DND-41 (cell line): ENCODE data around the gene PBRM1.

ENCODE experiments used
- ATAC-seq: fragments of 200-7000 bp; cut with Tn5 transposase; 3 replicates; pipeline ENCODE4 v1.9.1; 2021; ENCODE audit warnings: low read depth; ENCODE audit not compliant: insufficient read depth
- DNase-seq: peaks from one replicate; pipeline ENCODE4 v3.0.0-alpha.2; 2020
- H2AFZ ChIP-seq: 2 replicates; pipeline ENCODE4 v1.6.0; 2012; ENCODE audit warnings: low read depth, low read length
- H3K27ac ChIP-seq: 2 replicates; pipeline ENCODE4 v1.5.1; 2012; ENCODE audit warnings: low read length, inconsistent platforms
- H3K27me3 ChIP-seq: fragments of 200-600 bp; sonication (generic); 2 replicates; pipeline ENCODE4 v1.6.0; 2012; ENCODE audit warnings: low read length, mild to moderate bottlenecking, inconsistent platforms; ENCODE audit not compliant: insufficient read depth, poor library complexity
- H3K36me3 ChIP-seq: 2 replicates; pipeline ENCODE4 v1.5.1; 2012; ENCODE audit warnings: low read length, inconsistent platforms; ENCODE audit not compliant: insufficient read depth
- H3K4me1 ChIP-seq: 2 replicates; pipeline ENCODE4 v1.5.1; 2012; ENCODE audit warnings: mild to moderate bottlenecking, low read length; ENCODE audit not compliant: insufficient read depth
- H3K4me2 ChIP-seq: 2 replicates; pipeline ENCODE4 v1.6.0; 2012; ENCODE audit warnings: mild to moderate bottlenecking, moderate library complexity, low read length, inconsistent platforms; ENCODE audit not compliant: insufficient read depth
- H3K4me3 ChIP-seq, 2 experiments: fragments of 200-600 bp in 1 of 2; shearing (Covaris generic) in 1 of 2; 2 replicates each; pipeline ENCODE4 v1.5.1; 2012 to 2016; ENCODE audit warnings: inconsistent platforms in 2 of 2, low read length in 2 of 2, mild to moderate bottlenecking in 2 of 2, low read depth in 1 of 2, moderate library complexity in 1 of 2
- H3K79me2 ChIP-seq: 2 replicates; pipeline ENCODE4 v1.6.0; 2012; ENCODE audit warnings: low read length, inconsistent platforms; ENCODE audit not compliant: insufficient read depth
- H3K9ac ChIP-seq: 2 replicates; pipeline ENCODE4 v1.6.0; 2012; ENCODE audit warnings: low read depth, mild to moderate bottlenecking, inconsistent platforms, low read length, moderate library complexity
- H3K9me3 ChIP-seq: 2 replicates; pipeline ENCODE4 v1.5.1; 2012; ENCODE audit warnings: low read length, moderate library complexity, mild to moderate bottlenecking, inconsistent platforms; ENCODE audit not compliant: insufficient read depth, severe bottlenecking
- H4K20me1 ChIP-seq: 2 replicates; pipeline ENCODE4 v1.6.0; 2012; ENCODE audit warnings: low read length; ENCODE audit not compliant: insufficient read depth
- EZH2 ChIP-seq: IDR thresholded peaks from 3 replicates; pipeline ENCODE4 v1.6.1; 2012; ENCODE audit warnings: borderline replicate concordance, low read depth, mild to moderate bottlenecking, moderate library complexity, low read length, inconsistent platforms; ENCODE audit not compliant: severe bottlenecking
- TF ChIP-seq, protein P1 (sequence below): IDR thresholded peaks from 2 replicates; pipeline ENCODE4 v1.5.1; 2012; ENCODE audit warnings: borderline replicate concordance, low read length, moderate library complexity, mild to moderate bottlenecking; ENCODE audit not compliant: poor library complexity, severe bottlenecking; ENCODE audit errors: extremely low read depth

The PBRM1 gene

GRCh38 chr3:52633786-52634185 is 51.9 kb downstream of the PBRM1 start:
- ATAC-seq (no peak), DNase-seq (no peak)
- Histone ChIP-seq H3K9me3 (no peaks in the 10 kb centered on the region), H4K20me1 (peaks cover 4% of the 10 kb centered on the region; the same call in 1 of the 2 replicates), H2AFZ (no peak overlapping the region), H3K36me3 (peaks cover 73% of the 10 kb centered on the region), H3K79me2 (peaks cover 3% of the 10 kb centered on the region; the same call in 1 of the 2 replicates), H3K4me2 (no peak overlapping the region), H3K27me3 (no peaks in the 10 kb centered on the region), H3K9ac (no peak overlapping the region), H3K4me1 (no peaks in the 10 kb centered on the region), H3K4me3 (no peak overlapping the region), H3K27ac (no peak overlapping the region)
- no peak for TF ChIP-seq EZH2
- TF ChIP-seq, protein P1, sequence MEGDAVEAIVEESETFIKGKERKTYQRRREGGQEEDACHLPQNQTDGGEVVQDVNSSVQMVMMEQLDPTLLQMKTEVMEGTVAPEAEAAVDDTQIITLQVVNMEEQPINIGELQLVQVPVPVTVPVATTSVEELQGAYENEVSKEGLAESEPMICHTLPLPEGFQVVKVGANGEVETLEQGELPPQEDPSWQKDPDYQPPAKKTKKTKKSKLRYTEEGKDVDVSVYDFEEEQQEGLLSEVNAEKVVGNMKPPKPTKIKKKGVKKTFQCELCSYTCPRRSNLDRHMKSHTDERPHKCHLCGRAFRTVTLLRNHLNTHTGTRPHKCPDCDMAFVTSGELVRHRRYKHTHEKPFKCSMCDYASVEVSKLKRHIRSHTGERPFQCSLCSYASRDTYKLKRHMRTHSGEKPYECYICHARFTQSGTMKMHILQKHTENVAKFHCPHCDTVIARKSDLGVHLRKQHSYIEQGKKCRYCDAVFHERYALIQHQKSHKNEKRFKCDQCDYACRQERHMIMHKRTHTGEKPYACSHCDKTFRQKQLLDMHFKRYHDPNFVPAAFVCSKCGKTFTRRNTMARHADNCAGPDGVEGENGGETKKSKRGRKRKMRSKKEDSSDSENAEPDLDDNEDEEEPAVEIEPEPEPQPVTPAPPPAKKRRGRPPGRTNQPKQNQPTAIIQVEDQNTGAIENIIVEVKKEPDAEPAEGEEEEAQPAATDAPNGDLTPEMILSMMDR = no peak

- TF ChIP-seq EZH2 = no peak
- TF ChIP-seq, protein P1 = no peak
- Histone ChIP-seq H2AFZ (no peak overlapping the region), H3K79me2 (peaks cover 6% of the 10 kb centered on the region), H3K27ac (no peak overlapping the region), H3K27me3 (no peaks in the 10 kb centered on the region), H3K9ac (no peak overlapping the region), H4K20me1 (peaks cover 5% of the 10 kb centered on the region; the same call in 1 of the 2 replicates), H3K9me3 (no peaks in the 10 kb centered on the region), H3K4me2 (no peak overlapping the region), H3K4me1 (no peaks in the 10 kb centered on the region), H3K4me3 (no peak overlapping the region), H3K36me3 (peaks cover 89% of the 10 kb centered on the region)
- no peak for ATAC-seq
- no peak for DNase-seq
Observed at GRCh38 chr3:52625041-52625440, 60.7 kb downstream of the PBRM1 start.

- 0 out of 2 replicates have a peak, but pooled peaks cover 3% of the 10 kb centered on the region for H4K20me1 ChIP-seq
- H3K9ac ChIP-seq = no peak overlapping the region
- no peaks in the 10 kb centered on the region for H3K27me3 ChIP-seq
- H3K4me3 ChIP-seq = no peak overlapping the region
- peaks cover 6% of the 10 kb centered on the region for H3K79me2 ChIP-seq
- TF ChIP-seq, protein P1 = no peak
- no peak for TF ChIP-seq EZH2
- no peak for DNase-seq
- no peak overlapping the region for H3K27ac ChIP-seq
- H3K4me2 ChIP-seq = no peak overlapping the region
- H3K4me1 ChIP-seq = no peaks in the 10 kb centered on the region
- H3K36me3 ChIP-seq = peaks cover 86% of the 10 kb centered on the region
- no peak for ATAC-seq
- H2AFZ ChIP-seq = no peak overlapping the region
- H3K9me3 ChIP-seq = no peaks in the 10 kb centered on the region
Observed at GRCh38 chr3:52623234-52623792, 62.4 kb downstream of the PBRM1 start.
